PFSK-1 (cell line): ENCODE results near the gene UIMC1.

Experiments
- FOXP2 ChIP-seq: optimal IDR thresholded peaks from 2 replicates; pipeline ENCODE3; 2011; ENCODE audit warnings: borderline replicate concordance, control low read depth, inconsistent platforms; ENCODE audit not compliant: insufficient read depth; ENCODE audit errors: extremely low read length, extremely low read depth
- POLR2AphosphoS5 ChIP-seq: IDR thresholded peaks from 2 replicates; pipeline ENCODE4 v1.6.1; 2012; ENCODE audit warnings: low read depth, mild to moderate bottlenecking, control low read depth, low read length, moderate library complexity
- SIN3A ChIP-seq: IDR thresholded peaks from 2 replicates; pipeline ENCODE4 v1.6.1; 2012; ENCODE audit warnings: mild to moderate bottlenecking, low read length, moderate library complexity, borderline replicate concordance; ENCODE audit not compliant: insufficient read depth
- TAF1 ChIP-seq: IDR thresholded peaks from 2 replicates; pipeline ENCODE4 v1.6.1; 2012; ENCODE audit warnings: low read length, control low read depth, borderline replicate concordance; ENCODE audit not compliant: insufficient read depth
- TF ChIP-seq, protein P1 (sequence below), 2 experiments: IDR thresholded peaks; 2 replicates each; pipeline versions ENCODE4 v1.6.1 to v1.8.0; 2011 to 2012; ENCODE audit warnings: low read depth in 2 of 2, low read length in 2 of 2, control low read depth in 1 of 2, inconsistent platforms in 1 of 2, mild to moderate bottlenecking in 1 of 2, moderate library complexity in 1 of 2; ENCODE audit not compliant: insufficient read depth in 1 of 2

The UIMC1 gene

DNA sequence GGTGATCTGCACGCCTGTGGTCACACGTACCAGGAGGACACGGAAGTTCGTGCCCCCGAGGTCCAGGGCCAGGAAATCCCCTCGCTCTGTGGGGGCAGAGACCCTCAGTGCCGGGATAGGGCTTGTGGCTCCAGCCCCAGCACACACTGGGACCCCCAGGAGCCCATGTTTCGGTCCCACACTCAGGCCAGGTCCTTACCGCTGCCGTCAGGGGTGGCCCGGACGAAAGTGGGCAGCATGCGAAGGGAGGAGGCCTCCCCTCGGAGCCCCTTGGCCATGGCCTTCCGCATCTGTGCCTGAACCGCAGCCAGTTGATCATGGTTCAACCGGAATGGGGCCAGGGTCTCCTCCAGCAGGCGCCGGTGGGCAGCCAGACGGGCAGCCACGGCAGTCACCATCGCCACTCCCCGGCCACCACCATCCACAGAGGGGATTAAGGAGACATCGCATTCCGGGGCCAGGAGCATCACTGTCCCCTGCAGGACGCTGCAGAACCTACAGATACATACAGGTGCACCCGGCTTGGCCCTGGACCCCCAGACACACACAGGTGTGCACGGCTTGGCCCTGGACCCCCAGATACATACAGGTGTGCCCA is 119.2 kb downstream of the UIMC1 start:
- TF ChIP-seq, protein P1, sequence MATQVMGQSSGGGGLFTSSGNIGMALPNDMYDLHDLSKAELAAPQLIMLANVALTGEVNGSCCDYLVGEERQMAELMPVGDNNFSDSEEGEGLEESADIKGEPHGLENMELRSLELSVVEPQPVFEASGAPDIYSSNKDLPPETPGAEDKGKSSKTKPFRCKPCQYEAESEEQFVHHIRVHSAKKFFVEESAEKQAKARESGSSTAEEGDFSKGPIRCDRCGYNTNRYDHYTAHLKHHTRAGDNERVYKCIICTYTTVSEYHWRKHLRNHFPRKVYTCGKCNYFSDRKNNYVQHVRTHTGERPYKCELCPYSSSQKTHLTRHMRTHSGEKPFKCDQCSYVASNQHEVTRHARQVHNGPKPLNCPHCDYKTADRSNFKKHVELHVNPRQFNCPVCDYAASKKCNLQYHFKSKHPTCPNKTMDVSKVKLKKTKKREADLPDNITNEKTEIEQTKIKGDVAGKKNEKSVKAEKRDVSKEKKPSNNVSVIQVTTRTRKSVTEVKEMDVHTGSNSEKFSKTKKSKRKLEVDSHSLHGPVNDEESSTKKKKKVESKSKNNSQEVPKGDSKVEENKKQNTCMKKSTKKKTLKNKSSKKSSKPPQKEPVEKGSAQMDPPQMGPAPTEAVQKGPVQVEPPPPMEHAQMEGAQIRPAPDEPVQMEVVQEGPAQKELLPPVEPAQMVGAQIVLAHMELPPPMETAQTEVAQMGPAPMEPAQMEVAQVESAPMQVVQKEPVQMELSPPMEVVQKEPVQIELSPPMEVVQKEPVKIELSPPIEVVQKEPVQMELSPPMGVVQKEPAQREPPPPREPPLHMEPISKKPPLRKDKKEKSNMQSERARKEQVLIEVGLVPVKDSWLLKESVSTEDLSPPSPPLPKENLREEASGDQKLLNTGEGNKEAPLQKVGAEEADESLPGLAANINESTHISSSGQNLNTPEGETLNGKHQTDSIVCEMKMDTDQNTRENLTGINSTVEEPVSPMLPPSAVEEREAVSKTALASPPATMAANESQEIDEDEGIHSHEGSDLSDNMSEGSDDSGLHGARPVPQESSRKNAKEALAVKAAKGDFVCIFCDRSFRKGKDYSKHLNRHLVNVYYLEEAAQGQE (IDR thresholded peaks at IDR 0.05; ENCODE audit: insufficient read depth in 1 of 2, low read depth in 2 of 2, low read length in 2 of 2): no peak
- TF ChIP-seq POLR2AphosphoS5 (no peak), TAF1 (no peak), SIN3A (no peak), FOXP2 (no peak)

DNA sequence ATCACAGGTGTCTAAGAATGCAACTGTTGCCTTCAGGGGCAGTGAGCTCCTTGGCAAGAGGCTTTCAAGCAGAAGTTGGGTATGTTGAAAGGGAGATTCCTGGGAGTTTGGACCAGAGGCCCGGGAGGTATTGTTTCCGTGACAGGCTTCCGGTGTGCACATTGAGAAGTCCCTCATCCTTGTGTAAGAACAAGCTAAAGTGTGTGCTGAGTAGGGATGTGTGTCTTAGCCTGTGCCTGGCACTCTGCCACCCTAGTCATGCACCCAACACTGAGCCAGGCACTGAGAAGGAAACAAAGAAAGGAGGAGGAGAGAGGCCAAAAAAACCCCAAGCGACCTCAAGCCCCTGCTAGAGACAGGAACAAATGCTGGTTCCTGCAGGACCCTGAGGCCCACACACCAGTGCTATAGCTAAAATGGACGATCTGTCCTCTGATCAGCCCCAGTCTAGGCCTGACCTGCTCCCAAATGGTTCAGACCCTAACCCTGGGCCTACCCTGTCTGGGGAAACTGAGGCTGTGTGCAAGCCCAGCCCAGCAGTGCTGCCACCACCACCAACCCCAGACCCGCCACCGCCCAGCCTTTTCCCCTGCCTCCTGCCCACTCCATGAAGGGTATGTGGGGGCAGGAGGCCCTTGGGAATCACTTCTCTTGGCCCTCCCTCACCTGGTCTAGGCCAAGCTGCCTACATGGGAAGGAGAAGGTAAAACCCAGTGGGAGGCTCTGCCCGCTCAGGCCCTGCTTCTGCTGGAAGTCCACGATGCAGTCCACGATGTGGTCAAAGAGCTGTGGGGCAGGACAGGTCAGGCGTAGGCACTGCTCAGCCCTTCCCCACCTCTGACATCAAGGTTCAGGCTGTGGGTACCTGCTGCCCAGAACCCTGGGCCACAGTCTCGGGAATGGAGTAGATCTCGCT is 120.0 kb downstream of the UIMC1 start:
- TF ChIP-seq, protein P1 (IDR thresholded peaks at IDR 0.05; ENCODE audit: insufficient read depth in 1 of 2, low read depth in 2 of 2, low read length in 2 of 2): no peak
- TF ChIP-seq POLR2AphosphoS5: no peak
- no peak for TF ChIP-seq FOXP2
- TF ChIP-seq TAF1: no peak

DNA sequence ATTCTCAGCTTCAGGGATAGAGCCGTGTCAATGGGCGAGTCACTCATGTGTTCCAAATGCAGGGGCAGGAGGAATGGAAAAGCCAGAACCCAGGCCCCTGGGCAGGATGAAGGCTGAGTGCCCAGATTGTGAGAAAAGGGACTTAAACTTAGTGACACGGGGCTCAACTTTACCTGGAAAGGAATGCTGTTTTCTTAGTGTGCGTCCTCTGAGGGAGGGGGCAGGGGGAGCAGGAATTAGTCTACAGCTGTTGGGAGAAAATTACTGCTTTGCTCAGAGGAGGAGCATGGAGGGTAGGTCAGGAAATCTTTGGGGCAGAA is 122.0 kb downstream of the UIMC1 start:
- no peak for TF ChIP-seq FOXP2
- TF ChIP-seq SIN3A: no peak
- TF ChIP-seq TAF1: no peak
- TF ChIP-seq POLR2AphosphoS5: no peak
- TF ChIP-seq, protein P1 (IDR thresholded peaks at IDR 0.05; ENCODE audit: insufficient read depth in 1 of 2, low read depth in 2 of 2, low read length in 2 of 2): no peak

DNA sequence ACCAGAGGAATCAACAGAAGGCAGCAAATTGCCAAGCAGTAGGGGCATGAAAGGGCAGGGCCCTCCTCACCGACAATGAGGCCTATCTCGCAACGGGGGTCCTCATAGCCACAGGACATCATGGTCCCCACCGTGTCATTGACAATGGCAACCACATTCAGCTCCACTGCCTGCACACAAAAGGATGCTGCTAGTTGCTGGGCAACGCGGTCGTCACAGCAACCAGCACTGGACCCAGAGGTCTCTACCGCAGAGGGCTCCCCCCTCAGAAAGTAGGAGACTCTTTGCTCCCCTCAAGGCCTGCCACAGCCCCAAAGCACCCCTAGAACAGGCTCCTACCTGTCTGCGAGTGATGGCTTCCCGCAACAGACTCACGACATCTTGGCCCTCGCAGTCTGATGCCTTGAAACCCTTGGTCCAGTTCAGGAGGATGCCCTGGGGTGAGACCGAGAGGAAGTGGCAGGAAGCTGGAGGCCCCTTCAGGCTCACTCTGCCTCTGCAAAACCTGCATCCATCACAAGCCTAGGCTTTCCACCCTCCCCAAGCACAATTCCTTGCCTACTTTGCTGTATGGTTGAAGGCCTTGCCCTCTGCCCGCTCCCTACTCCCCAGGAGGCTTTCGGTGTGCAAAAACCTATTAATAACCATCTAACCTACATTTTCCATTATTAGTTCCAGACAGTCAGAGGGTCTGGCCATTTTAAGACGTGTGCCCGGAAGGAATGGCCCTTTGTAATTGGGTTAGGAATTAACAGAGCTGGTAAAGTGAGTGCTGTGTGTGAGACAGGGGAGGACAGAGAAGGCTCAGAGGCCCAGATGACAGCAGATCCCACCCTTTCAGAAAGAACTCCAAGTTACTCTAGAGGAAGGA is 122.6 kb downstream of the UIMC1 start:
- TF ChIP-seq FOXP2 (no peak), TAF1 (no peak), SIN3A (no peak), POLR2AphosphoS5 (no peak)
- TF ChIP-seq, protein P1 (IDR thresholded peaks at IDR 0.05; ENCODE audit: insufficient read depth in 1 of 2, low read depth in 2 of 2, low read length in 2 of 2): no peak
